Muscle of leg (tissue), 11 donors: ENCODE results near the gene GRAMD1A. TPM values are rescaled to one million over a fixed set of nuclear protein-coding genes. Genes with fewer than 3 reads are reported as not detected.

ENCODE experiments used
- DNase-seq: peaks from one replicate; pipeline ENCODE4 v3.0.0; 2013
- H3K27ac ChIP-seq: one replicate; pipeline ENCODE4 v1.5.1; 2013; ENCODE audit warnings: mild to moderate bottlenecking, low read length, control low read depth
- H3K27me3 ChIP-seq: one replicate; pipeline ENCODE4 v1.6.1; 2013; ENCODE audit warnings: low read length; ENCODE audit not compliant: control insufficient read depth, insufficient read depth
- H3K36me3 ChIP-seq: one replicate; pipeline ENCODE4 v1.6.1; 2013; ENCODE audit warnings: low read length; ENCODE audit not compliant: control insufficient read depth, insufficient read depth
- H3K4me1 ChIP-seq: one replicate; pipeline ENCODE4 v1.6.1; 2013; ENCODE audit warnings: low read length; ENCODE audit not compliant: control insufficient read depth, insufficient read depth
- H3K4me3 ChIP-seq: one replicate; pipeline ENCODE4 v1.5.1; 2013; ENCODE audit warnings: low read length, control low read depth
- H3K9me3 ChIP-seq: replicated peaks from 2 replicates; pipeline ENCODE4 v1.6.1; 2013; ENCODE audit warnings: low read depth, low read length; ENCODE audit not compliant: control insufficient read depth
- WGBS: methylation state at CpG from one replicate; pipeline ENCODE4 v1.1.5; 2013; ENCODE audit warnings: missing lambda C conversion rate; ENCODE audit not compliant: insufficient coverage; 5-methylcytosine and 5-hydroxymethylcytosine counted together
- polyA plus RNA-seq, 8 donors: library from polyadenylated mRNA; unstranded; fragments of 120-200 nt; gene quantifications; one replicate each; pipeline versions ENCODE4 v1.2.1 to v1.2.3, GENCODE V29; 2013; ENCODE audit warnings: inconsistent platforms in 1 of 8, low replicate concordance in 1 of 8; ENCODE audit not compliant: insufficient read length in 8 of 8, insufficient read depth in 1 of 8
- total RNA-seq: library from RNA; stranded (reverse); fragments of 120-200 nt; gene quantifications from one replicate; pipeline ENCODE4 v1.2.4, GENCODE V29; 2013

Gene GRAMD1A
- total and polyA plus RNA-seq, 9 donors: 16.0 to 48.0 (median 35.3) TPM

DNA sequence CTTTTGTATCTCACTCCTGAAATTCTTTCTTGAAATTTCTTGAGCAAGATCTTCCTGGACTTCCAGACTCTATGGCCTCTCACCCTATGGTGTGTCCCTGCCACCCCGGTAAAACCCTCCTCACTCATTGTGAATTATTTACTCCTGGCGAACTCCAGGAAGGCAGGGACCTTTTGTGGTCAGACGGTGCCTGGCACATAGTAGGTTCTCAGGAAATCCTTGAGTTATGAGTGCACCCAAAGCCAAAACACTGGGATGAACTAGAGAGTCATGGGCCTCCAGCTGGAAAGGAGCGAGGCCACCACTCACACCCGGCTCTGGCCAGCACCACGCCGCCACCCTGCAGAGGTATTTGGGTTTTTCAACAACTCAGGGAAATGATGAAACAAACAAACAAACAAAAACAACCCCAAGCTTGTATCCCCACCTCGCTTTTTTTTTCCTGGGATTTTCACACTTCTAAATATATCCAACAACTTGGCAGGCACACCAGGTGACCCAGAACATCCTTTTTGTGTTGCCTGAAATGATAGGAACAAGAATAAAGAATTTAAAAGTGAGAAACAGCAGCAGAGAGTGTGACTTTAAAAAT is 52.6 kb downstream of the GRAMD1A start:
- H3K4me3 ChIP-seq: no peak overlapping the region
- no peaks in the 10 kb centered on the region for H3K9me3 ChIP-seq
- H3K4me1 ChIP-seq: peaks cover 3% of the 10 kb centered on the region
- H3K27ac ChIP-seq: no peak overlapping the region
- 71% methylated on average over 3 of the region's 8 CpGs for WGBS
- no peaks in the 10 kb centered on the region for H3K36me3 ChIP-seq
- peaks cover 7% of the 10 kb centered on the region for H3K27me3 ChIP-seq
- no peak for DNase-seq

DNA sequence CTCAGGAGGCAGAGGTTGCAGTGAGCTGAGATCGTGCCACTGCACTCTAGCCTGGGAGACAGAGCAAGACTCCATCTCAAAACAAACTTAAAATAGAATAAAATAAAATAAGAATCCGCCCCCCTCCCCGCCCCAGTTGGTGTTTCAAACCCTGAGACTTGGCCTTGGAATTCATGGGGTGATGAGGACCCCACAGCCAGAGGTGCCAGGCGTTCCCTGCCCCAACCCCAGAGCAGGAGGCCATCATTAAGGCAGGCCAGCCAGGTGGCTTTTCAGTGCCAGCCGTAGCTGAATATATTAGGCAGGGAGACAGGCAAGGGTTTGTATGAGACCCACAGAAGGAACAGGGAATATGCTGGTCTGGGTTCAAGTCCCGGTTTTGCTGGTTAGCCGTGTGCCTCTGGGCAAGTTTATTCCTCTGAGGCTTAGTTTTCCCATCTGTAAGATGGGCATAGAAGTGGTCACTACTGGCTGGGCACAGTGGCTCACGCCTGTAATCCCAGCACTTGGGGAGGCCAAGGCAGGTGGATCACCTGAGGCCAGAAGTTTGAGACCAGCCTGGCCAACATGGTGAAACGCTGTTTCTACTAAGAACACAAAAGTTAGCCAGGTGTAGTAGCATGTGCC is 53.7 kb downstream of the GRAMD1A start:
- 76% methylated on average over 6 of the region's 9 CpGs for WGBS
- no peak overlapping the region for H3K27ac ChIP-seq
- no peaks in the 10 kb centered on the region for H3K9me3 ChIP-seq
- no peaks in the 10 kb centered on the region for H3K36me3 ChIP-seq
- H3K4me1 ChIP-seq: peaks cover 3% of the 10 kb centered on the region
- H3K4me3 ChIP-seq: no peak overlapping the region
- DNase-seq: no peak
- H3K27me3 ChIP-seq: peaks cover 7% of the 10 kb centered on the region

DNA sequence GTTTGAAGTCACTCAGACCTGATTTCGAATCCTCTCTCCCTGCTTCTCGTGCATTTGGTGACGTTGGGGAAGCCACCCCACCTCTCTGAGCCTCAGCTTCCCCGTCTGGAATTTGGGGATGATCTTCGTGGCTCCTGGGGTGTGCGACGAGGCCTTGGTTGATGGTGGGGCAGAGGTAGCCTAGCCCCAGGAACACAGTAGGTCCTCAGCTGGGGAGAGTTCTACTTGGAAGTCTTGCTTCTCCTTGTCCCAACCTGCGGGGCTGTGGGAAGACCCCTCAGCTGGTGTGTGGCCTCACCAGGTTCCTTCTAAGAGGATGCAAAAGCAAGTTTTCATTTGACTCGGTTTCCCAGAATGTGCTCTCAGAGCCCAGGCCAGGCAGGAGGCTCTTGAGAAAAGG is 54.5 kb downstream of the GRAMD1A start:
- no peaks in the 10 kb centered on the region for H3K9me3 ChIP-seq
- no peak overlapping the region for H3K27ac ChIP-seq
- 92% methylated on average over 6 of the region's 9 CpGs for WGBS
- no peaks in the 10 kb centered on the region for H3K36me3 ChIP-seq
- DNase-seq: no peak
- H3K27me3 ChIP-seq: peaks cover 9% of the 10 kb centered on the region
- H3K4me3 ChIP-seq: no peak overlapping the region
- no peaks in the 10 kb centered on the region for H3K4me1 ChIP-seq

DNA sequence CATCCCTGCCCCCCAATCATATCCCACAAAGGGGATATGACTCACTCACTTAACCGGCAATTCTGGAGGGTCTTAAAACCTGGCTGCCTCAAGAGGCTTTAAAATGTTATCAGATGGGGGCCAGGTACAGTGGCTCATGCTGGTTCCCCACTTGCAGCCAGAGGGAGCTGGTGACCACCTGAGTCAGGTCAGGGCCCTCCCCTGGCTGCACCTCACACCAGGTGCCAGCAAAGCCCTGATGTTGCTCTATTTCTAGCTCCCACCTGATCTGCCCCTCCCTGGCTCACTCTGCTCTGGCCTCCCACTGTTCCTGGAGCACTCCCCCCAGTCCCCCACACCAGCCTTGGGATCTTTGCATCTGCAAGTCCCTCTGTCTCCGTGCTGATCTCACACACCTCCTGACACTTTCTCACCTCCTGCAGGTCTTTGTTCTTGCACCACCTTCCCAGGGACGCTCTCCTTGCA is 55.6 kb downstream of the GRAMD1A start:
- H3K4me3 ChIP-seq: no peak overlapping the region
- H3K27ac ChIP-seq: no peak overlapping the region

DNA sequence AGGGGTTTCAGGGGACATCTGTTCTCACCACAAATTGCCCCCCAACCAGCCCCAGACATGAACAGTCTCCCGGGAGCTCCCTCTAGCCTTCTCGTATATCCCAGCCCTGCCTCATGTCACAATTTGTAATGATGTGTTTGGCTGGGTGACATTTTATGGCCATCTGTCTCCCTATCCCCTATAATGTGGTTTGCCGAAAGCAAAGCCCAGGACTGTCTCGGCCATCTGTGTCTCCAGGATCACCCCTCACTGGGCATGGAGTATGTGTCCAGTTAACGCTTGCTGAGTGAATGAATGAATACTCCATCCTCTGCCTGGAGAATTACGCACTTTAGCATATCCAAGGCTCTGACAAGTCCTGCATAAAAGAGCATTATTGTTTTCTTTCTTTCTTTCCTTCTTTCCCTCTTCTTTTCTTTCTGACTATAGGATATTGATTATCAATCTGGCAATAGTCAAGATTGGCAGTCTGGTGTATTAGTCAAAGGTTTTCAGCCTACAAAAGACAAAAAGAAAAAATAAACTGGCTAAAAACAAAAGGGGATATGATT is 56.5 kb downstream of the GRAMD1A start:
- Histone ChIP-seq H3K27ac (no peak overlapping the region), H3K9me3 (no peaks in the 10 kb centered on the region), H3K36me3 (no peaks in the 10 kb centered on the region), H3K4me1 (no peaks in the 10 kb centered on the region), H3K27me3 (peaks cover 9% of the 10 kb centered on the region), H3K4me3 (no peak overlapping the region)
- no peak for DNase-seq
- WGBS: no CpG with 5 or more reads among the region's 6 CpGs

More for the DNA sequence above, 55.6 kb downstream of the GRAMD1A start:
- 6% methylated on average over 3 of the region's 3 CpGs for WGBS
- Histone ChIP-seq H3K27me3 (peaks cover 9% of the 10 kb centered on the region), H3K9me3 (no peaks in the 10 kb centered on the region), H3K36me3 (no peaks in the 10 kb centered on the region), H3K4me1 (no peaks in the 10 kb centered on the region)
- no peak for DNase-seq

DNA sequence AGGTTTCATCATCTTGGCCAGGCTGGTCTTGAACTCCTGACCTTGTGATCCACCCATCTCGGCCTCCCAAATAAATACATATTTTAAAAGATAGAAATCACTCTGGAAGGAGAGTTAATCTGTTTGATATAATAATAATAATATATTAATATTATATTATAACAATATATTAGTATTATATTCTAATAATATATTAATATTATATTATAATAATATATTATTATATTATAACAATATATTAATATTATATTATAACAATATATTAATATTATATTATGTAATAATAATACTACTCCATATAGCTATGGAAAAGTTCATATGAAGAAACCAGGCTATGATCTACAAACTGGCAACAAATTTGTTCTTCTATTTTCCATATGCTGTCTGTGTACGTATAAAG is 58.2 kb downstream of the GRAMD1A start:
- Histone ChIP-seq H3K4me3 (no peak overlapping the region), H3K36me3 (no peaks in the 10 kb centered on the region), H3K27ac (no peak overlapping the region), H3K27me3 (peaks cover 9% of the 10 kb centered on the region), H3K9me3 (no peaks in the 10 kb centered on the region), H3K4me1 (no peaks in the 10 kb centered on the region)
- no peak for DNase-seq
- WGBS: no CpG with 5 or more reads among the region's 2 CpGs

DNA sequence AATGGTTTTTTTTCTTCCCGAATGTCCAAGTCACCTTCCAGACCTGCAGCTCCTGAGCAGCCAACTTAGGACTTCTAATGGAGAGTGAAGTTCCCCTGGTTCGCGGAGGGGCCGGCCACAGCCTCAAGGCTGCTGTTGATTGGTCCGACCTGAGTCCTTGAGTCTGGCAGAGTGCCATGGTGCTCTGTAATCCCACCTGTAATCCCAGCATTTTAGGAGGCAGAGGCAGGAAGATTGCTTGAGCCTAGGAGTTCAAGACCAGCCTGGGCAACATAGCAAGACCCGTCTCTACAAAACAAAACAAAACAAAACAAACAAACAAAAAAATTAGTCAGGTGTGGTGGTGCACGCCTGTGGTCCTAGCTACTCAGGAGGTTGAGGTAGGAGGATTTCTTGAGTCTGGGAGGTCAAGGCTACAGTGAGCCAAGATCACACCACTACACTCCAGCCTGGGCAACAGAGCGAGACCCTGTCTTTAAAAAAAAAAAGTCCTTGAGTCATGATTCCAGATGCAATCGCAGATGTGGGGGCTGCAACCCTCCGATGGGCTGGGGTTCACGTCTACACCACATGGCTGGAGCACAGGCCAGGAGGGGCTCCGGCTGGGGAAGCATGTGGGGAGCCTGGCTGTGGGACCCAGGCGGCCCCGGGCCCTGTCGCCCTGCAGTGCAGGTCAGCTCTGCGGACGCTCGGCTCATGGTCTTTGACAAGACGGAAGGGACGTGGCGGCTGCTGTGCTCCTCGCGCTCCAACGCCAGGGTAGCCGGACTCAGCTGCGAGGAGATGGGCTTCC is 59.1 kb downstream of the GRAMD1A start:
- Histone ChIP-seq H3K36me3 (no peaks in the 10 kb centered on the region), H3K27ac (no peak overlapping the region), H3K9me3 (no peaks in the 10 kb centered on the region), H3K4me3 (no peak overlapping the region), H3K27me3 (peaks cover 9% of the 10 kb centered on the region), H3K4me1 (no peaks in the 10 kb centered on the region)
- WGBS: 78% methylated on average over 21 of the region's 26 CpGs
- no peak for DNase-seq

DNA sequence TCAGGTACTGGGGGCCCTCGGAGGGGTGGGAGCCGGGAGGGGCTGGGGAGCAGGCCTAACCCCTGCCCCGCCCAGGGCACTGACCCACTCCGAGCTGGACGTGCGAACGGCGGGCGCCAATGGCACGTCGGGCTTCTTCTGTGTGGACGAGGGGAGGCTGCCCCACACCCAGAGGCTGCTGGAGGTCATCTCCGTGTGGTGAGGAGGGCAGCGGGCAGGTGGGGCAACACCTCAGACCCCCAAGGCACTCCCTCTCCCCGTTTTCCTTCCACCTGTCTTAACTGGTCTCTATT is 59.6 kb downstream of the GRAMD1A start:
- DNase-seq: no peak
- H3K27me3 ChIP-seq: peaks cover 9% of the 10 kb centered on the region
- no peak overlapping the region for H3K27ac ChIP-seq
- no peaks in the 10 kb centered on the region for H3K4me1 ChIP-seq
- no peak overlapping the region for H3K4me3 ChIP-seq
- no peaks in the 10 kb centered on the region for H3K36me3 ChIP-seq
- 88% methylated on average over 8 of the region's 15 CpGs for WGBS
- H3K9me3 ChIP-seq: no peaks in the 10 kb centered on the region

DNA sequence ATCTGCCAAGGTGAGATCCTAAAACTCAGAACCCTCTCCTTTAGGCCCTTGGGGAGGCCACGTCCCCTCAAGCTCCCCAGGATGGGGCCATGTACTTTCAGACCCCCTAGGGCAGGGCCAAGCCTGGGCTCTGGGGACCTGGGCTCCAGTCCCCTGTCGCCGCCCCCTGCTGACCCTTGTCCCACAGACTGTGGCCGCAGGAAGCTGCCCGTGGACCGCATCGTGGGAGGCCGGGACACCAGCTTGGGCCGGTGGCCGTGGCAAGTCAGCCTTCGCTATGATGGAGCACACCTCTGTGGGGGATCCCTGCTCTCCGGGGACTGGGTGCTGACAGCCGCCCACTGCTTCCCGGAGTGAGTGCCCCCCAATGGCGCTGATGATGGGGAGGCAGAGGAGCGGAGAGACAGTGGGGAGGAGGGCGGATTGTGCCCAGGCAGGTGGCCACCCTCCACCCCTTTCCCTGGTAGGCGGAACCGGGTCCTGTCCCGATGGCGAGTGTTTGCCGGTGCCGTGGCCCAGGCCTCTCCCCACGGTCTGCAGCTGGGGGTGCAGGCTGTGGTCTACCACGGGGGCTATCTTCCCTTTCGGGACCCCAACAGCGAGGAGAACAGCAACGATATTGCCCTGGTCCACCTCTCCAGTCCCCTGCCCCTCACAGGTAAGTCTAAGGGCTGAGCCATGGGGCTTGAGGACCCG is 60.2 kb downstream of the GRAMD1A start:
- no peak for DNase-seq
- WGBS: 87% methylated on average over 24 of the region's 29 CpGs

More for the DNA sequence above, 60.2 kb downstream of the GRAMD1A start:
- H3K27me3 ChIP-seq: peaks cover 9% of the 10 kb centered on the region
- H3K27ac ChIP-seq: no peak overlapping the region
- no peaks in the 10 kb centered on the region for H3K4me1 ChIP-seq
- H3K4me3 ChIP-seq: no peak overlapping the region
- H3K36me3 ChIP-seq: no peaks in the 10 kb centered on the region
- no peaks in the 10 kb centered on the region for H3K9me3 ChIP-seq
